Activated CD8-positive, alpha-beta memory T cell treated with anti-CD3 and anti-CD28 coated beads for 48 hours (primary cell): ENCODE data around the gene GATA2.

Source experiments
- DNase-seq, 3 experiments: peaks; one replicate each; pipeline ENCODE4 v3.0.0-alpha.2; 2020; ENCODE audit warnings: low read depth in 2 of 3, low spot score in 2 of 3

The GATA2 gene

DNA sequence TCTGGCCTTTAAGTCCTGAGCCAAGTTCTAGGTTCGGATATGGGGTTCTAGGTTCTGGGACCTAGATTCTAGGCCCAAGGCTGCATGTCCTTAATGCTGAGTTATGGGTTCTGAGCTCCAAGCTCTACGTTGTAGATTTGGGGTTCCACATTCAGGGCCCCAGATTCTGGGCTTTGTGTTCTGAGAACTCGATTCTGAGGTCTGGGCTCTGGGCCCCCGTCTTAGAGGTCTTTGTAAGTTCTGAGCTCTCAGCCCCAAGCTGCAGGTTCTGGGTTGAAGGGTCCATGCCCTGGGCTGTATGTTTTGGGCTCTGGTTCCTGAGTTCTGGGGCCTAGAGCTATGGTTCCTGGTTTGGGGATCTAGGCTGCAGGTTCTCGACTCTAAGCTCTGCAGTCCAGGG lies 16.3 kb downstream of the GATA2 start:
- no peak for DNase-seq

DNA sequence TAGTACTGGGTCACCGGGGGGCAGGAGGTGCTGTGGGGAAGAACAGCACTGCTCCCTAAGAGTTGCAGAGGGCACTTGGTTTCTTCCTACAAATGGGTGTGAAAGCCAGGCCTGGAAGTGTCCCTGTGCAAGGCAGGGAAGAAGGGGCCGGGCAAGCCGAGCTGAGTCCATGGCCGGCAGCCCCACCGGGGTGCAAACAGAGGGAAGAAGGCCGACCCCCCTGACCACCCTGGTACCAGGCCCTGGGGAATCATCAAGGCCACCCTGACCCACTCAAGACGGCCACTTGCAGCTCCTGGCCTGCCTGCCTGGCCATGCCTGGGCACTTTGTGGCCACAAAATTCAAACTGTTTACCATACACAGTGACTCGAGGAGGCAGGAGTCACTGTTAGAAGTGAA lies 17.6 kb downstream of the GATA2 start:
- DNase-seq, result no peak

DNA sequence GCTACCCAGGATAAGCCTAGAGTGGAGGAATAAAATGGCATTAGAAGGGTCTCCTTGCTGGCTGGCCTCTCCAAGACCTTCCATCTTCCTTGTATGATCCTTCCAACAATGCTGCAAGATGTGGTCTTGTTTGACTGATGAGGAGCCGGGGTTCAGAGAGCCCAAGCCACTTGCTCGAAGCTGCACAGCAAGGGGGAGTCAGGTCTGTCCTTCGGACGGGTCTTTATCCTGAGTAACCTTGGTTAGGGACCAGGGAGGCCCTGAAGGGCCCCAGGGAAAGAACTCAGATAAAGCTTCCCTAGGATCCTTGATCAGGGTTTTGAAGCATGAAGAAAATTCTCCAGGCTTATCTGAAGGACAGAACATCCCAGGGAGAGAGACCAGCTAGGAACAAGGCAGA lies 19.3 kb downstream of the GATA2 start:
- no peak for DNase-seq

DNA sequence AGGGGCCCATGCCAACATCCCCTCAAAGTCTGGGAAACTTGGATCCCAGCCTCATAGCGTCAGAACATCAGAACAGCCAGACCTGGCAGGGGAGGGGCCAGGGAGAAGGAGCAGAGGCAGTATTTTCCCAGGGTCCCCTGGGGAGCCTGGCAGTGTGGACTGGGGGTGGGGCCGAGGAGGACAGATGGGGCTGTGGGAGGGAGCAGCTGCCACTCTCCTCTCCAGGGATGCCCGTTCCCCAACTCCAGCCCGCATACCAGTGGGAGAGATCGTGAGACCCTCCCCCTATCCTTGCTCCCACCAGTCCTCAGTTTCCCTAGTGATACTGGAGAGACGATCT lies 19.9 kb downstream of the GATA2 start:
- DNase-seq, result no peak

DNA sequence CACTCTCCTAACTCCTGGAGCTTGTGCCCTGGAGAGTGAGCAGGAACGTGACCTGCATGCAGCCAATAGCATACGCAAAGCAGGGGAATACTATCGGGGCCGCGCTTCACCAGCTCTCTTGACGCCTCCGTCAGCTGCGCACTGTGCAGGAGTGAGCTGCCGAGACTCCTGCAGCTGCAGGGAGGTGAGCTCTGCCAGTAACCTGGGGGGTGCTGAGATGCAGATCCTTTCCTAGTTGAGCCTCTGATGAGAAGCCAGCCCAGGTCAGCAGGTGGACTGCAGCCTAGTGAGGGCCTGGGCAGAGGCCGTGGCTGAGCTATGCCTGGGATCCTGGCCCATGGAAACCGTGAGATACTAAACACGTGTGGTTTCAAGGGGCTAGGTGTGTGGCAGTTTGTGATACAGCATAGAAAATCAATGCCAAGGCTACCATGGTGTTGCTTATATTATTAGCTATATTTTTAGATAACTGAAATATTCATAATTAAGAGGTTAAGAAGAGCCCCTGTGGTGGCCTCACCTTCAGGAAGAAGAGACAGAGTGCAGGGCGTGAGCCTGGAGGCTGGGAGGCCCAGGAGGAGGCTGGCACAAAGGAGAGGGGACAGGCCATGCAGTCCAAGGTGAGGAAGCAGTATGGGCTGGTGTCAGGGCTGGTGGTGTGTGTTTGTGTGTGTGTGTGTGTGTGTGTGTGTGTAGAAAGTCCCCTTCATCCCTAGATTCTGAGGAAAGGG lies 20.4 kb downstream of the GATA2 start:
- DNase-seq, result no peak

DNA sequence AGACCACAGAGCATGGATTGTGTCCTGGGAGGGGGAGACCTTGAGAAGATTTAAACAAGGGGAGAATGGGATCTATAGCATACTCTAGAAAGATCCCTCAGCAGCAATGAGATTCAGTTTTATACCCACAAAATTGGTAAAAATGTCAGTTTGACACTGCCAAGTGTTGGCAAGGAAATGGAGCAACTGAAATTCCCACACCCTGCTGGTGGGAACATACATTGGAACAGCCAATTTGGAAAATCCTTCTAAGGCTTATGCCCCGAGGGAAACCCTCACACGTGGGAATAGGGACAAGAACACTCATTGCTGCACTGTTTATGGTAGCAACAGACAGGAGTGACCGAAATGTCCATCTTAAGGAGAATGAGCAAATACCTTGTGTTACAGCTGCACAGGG lies 21.3 kb downstream of the GATA2 start:
- DNase-seq, result no peak

DNA sequence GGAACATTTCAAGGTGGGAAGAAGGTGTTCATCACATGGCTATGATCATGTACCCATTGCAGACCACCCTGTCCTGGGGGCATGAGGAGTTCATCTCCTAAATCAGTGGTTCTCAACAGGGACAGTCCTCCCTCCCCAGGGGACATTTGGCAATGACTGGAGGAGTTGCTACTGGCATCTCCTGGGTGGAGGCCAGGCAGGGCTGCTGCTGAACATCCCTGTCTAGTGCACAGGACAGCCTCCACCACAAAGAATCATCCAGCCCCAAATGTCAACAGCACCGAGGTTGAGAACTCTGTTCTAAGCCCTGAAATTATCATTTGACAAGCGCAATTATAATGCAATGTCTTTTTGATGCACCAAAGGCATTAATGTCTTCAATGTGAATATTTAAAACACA lies 21.9 kb downstream of the GATA2 start:
- no peak for DNase-seq

DNA sequence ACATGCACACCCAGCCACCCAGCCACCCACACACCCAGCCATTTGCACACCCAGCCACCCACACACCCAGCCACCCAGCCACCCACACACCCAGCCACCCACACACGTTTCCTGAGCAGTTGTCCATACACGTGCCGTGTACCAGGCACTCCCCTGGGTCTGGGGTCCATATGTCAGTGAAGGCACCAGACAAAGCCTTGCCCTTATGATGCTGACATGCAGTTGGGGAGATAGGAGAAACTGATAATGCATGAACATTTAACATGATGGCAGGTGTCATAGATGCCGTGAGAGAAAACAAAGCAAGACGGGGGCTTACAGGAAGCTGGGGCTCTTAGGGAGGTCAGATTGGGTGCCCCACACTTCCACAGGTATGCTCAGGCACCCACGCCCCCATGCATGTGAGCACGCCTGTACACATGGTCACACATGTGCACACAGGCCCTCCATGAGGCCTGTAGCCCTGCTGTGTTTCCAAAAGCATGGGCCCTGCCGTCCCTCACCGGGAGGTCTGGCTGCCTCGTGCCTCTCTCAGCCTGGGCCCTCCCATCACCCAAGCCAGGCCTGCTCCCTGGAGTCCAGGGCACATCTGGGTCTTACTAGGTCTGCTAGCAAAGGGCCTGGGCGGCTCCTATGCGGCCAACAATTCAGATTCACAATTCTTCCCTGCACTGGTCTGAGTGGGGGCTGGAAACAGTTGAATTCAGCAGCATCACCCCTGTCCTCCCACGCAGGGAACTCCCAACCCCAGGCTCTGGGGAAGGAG lies 22.7 kb downstream of the GATA2 start:
- no peak for DNase-seq

DNA sequence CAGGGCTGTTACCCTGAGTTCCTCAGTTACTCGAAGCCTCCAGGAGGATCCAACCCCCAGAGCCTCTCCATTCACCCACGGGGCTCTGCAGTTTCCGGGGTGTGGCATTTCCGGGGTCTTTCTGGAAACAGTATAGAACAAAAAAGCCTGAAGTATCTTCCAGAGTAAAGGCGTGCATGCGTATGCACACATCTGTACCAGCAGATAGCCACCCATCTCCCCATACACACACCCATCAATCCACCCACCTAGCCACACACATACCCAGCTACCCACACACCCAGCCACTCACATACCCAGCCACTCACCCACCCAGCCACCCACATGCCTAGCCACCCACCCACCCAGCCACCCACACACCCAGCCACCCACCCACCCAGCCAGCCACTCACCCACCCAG lies 23.4 kb downstream of the GATA2 start:
- no peak for DNase-seq

DNA sequence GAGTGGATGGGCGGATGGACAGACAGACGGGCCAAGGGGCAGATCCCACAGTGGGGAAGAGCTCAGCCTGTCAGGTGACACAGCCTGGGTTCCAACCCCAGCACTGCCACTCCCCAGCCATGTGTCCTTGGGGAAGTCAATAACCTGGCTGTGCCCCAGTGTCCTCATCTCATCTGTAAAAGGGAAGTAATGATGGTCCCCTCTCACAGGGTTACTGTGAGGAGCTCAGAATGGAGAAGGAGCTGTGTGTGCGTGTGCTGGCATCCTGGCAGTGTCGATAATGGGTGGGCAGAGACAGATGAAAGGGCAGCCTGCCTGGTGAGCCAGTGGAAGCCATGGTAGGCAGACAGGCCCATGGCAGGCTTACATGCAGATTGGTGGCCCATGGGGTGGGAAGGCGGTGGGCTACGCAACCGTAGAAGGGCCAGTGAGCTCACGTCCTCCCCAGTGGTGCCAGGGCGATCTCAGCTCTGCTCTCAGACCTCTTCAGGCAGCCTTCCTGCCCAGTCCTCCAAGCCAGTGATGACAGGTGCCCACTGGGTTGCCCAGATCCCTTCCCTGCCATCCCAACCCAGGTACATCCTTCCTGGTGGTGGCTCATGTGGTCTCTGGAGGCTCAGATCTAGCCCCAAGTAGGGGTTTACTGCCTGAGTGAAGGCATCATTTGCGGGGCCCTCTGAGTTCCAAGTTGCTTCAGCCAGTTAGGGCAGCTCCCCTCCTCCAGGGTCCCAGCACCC lies 24.0 kb downstream of the GATA2 start:
- DNase-seq, result no peak

DNA sequence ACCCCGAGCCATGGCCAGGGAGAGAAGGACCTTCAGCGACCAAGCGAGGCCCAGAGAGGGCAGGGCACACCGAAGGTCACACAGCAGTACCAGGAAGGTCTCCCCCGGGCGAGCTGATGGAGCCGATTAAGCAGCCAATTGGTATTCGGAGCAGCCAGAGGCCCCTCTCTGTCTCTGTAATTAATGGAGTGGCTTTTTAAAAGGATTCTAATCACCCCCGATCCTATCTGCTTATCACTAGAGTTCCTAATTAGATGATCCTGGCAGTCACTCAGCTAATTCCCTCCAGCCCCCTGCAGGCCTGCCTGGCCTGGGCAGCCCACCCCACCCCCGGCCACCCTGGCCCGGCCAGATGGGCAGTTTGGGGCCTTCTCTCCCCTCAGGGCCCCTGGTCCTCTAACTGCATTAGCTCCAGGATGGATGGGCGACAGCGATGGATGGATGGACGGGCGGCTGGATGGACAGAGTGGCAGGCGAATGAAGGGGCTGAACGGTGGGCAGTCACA lies 24.7 kb downstream of the GATA2 start:
- DNase-seq, result no peak

DNA sequence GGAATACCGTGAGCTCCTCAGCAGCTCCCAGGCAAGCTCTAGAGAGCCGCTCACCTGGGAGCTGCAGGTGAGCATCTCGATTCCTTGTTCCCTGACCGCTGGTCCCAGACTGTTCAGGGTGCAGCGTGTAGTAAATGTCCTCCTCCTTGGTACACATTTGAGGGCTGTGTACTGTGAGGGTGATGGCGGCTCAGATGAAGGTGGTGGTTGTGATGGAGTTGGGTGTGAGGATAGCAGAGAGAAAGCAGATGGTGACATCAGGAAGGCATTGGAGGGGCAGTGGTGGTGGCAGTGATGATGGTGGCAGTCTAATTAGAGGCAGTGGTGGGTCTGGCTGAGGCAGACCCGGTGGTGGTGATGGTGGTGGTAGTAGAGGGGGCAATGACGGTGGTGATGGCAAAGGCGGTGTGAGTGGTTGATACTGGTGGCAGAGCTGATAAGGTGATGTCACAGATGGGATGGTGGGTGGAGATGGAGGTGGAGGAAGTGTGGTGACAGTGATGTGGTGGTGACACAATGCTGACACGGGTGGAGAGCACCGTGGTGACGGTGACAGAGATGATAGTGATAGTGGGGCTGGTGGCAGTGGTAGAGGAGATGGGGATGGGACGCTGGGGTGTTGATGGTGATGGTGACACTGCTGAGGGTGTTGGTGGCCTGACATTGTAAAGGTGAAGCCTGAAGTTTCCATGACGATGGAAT lies 26.0 kb downstream of the GATA2 start, which contains the start of gene DNAJB8:
TSS of gene DNAJB8 (minus strand) at position 51 of the 702 bp plus-strand sequence. CDS start 3,645 bp downstream, outside the sequence.
- DNase-seq, result no peak

DNA sequence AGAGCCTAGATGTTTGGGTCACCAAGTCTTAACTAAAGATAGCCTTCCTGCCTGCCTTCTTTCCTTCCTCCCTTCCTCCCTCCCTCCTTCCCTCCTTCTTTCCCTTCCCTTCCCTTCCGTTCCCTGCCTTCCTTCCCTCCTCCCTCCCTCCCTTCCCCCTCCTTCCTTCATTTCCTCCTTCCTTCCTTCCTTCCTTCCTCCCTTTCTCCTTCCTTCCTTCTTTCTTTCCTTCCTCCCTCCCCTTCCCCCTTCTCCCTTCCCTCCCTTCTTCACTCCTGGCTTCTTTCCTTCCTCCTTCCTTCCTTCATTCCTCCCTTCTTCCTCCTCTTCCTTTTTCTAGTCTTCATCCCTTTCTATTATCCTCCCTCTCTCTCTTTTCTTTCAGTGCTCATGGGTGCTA lies 28.3 kb downstream of the GATA2 start:
- no peak for DNase-seq

DNA sequence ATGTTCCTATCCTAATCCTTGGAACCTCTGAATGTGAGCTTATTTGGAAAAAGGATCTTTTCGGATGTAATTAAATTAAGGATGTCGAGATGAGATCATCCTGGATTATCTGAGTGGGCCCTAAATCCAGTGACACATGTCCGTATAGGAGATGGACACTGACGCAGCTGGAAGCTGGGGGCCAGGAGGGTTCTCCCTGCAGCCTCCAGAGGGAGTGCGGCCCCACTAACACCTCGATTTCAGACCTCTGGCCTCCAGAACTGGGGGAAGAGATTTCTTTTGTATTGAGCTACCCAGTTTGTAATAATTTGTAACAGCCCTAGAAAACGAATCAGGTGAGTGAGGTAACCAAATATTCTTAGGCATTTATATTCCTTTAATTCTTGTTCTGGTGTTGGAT lies 28.8 kb downstream of the GATA2 start:
- no peak for DNase-seq

DNA sequence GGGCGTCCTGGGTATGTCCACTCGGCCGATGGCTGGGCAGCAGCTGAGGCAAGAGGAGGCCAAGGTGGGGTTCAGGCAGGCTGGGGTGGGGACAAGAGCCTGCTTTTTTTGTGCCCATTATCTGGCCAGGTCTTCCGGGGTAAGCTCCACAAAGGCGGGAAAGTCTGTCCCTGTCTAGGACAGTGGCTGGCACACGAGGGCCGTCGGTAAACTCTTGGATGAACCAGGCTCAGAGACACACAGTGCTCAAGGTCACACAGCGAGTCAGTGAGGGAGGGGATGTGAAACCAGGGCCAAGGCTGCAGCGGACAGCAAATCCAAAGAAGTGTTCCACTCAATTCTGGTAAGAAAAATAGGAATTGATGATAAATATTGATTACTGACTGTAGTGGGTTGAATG lies 29.2 kb downstream of the GATA2 start:
- no peak for DNase-seq

DNA sequence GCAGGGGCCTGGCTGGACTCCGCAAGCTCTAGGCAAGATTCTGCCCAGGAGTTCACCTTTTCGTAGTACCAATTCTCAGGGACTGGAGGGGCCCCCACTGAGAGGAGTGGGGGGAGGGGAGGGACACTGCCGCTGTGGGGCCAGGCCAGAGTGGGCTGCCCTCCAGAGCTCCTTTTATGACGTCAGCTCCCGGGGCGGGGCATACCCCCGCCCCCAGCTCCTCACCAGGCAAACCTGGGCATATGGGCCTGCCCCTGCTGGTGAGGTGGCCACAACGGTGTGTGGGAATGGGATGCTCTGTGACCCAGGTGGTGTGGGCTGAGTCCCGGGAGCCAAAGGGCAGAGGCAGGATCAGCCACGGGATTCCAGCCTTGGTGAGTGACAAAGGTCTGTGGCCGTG lies 29.6 kb downstream of the GATA2 start:
- DNase-seq, result no peak

DNA sequence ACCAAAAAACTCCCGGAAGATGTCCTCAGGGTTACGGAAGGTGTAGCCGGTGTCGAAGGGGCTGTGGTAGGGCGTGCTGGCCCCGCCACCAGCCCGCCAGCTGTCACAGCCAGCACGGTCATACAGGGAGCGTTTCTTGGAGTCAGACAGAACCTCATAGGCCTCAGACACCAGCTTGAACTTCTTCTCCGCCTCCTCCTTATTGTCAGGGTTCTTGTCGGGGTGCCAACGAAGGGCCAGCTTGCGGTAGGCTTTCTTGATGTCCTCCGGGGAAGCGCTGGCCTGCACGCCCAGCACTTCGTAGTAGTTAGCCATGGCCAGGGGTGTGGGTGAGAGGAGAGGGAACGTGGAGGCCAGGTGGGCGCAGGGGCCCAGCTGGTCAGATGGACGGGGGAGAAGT lies 30.1 kb downstream of the GATA2 start:
- no peak for DNase-seq

DNA sequence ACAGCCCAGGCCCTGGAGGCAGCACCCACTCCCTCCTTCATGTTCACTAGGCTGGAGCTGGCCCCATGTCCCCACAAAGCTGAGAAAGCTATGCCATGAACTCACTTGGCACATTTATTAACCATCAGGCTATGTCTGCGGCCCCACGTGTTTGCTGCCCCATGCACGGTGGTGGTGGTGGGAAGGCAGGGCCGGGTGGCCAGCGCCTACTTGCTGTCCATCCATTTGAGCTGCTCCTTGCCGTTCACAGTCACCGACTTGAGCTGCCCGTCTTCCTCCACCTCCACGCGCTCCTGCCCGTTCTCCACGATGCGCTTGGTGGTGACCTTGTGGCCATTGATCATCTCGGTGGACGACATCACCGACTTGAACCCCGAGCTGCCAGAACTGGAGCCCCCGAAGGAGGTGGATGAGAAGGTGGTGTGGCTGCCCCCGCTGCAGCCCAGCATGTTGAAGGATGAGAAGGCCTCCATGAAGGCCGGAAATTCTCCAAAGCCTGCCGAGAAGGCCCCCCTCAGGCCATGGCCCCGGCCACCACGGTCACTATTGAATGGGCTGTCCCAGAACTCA lies 30.6 kb downstream of the GATA2 start:
- DNase-seq, result no peak

DNA sequence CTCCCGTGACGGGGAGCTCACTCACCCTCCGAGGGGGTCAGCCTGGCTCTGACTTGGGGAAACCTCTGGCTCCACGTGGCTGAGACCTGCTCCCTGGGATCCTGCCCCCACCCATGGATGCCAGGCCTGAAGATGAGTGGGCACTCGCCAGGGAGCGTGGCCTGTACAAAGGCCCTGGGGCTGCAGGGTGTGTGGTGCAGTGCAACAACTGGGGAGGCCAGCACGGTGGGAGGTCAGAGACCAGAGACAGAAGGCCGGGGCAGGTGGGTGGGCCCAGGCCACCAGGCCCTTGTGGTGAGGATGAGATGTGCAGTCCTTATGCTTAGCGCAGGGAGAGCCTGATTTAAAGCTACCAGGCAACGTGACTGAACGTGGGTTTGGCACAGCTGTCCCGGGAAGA lies 31.3 kb downstream of the GATA2 start:
- no peak for DNase-seq

DNA sequence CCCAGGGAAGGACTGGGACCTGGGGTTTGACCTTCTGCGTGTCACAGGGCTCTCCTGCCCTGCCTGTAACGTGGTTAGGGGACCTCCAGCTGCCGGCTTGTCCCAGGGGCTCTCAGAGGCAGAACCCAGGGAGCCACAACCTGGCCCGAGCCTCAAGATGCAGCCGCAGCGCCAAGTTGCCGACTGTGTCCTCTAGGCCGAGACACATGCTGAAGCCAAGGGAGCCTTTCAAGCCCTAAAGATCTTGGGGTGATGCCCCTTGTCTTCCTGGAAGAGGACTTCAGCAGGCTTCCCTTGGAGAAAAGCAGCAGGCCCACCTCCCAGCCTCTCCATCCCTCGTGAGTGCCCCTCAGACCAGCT lies 33.6 kb downstream of the GATA2 start:
- DNase-seq, result no peak
